ENCODE measurements around the gene PANX3.

- no peak for TF ChIP-seq STAT1 (conservative IDR thresholded peaks at IDR 0.05)
- no peak for TF ChIP-seq NFYB (IDR thresholded peaks at IDR 0.05; ENCODE audit: insufficient read depth, low read depth, low read length)
- TF ChIP-seq MAX (IDR thresholded peaks at IDR 0.05; ENCODE audit: low read depth, low read length) = no peak
Measured at GRCh38 chr11:124658501-124658900, 47.3 kb downstream of the PANX3 start.

Data from GM12878 (cell line).